Type B pancreatic cell (in vitro differentiated cells): ENCODE results near the gene ILDR1. TPM values are rescaled to one million over a fixed set of nuclear protein-coding genes. Genes with fewer than 3 reads are reported as not detected.

ENCODE experiments used
- DNase-seq: peaks from one replicate; pipeline ENCODE4 v3.0.0; 2021; ENCODE audit warnings: mixed read lengths; ENCODE audit not compliant: unreplicated experiment; ENCODE audit errors: extremely low spot score
- H3K27ac Mint-ChIP-seq: 2 replicates; pipeline ENCODE4 v1.8.0; 2021; ENCODE audit warnings: mild to moderate bottlenecking, mixed read lengths
- H3K27me3 Mint-ChIP-seq: 2 replicates; pipeline ENCODE4 v1.8.0; 2021; ENCODE audit warnings: mixed read lengths
- H3K36me3 Mint-ChIP-seq: 2 replicates; pipeline ENCODE4 v1.8.0; 2021; ENCODE audit warnings: mixed read lengths
- H3K4me1 Mint-ChIP-seq: one replicate; pipeline ENCODE4 v1.8.0; 2021; ENCODE audit warnings: mixed read lengths; ENCODE audit not compliant: unreplicated experiment
- H3K4me3 Mint-ChIP-seq: 2 replicates; pipeline ENCODE4 v1.8.0; 2021; ENCODE audit warnings: mild to moderate bottlenecking, mixed read lengths
- H3K9me3 Mint-ChIP-seq: 2 replicates; pipeline ENCODE4 v1.8.0; 2021; ENCODE audit warnings: mixed read lengths
- total RNA-seq: library from RNA; stranded (reverse); gene quantifications from 2 replicates; pipeline ENCODE4 v1.2.1, GENCODE V29; 2021; ENCODE audit warnings: low replicate concordance
- TF ChIP-seq, protein P1 (sequence below): fragments of 200-600 bp; sonication (generic); conservative IDR thresholded peaks from 2 replicates; pipeline ENCODE4 v1.5.0; 2021; ENCODE audit warnings: antibody characterized with exemption, mild to moderate bottlenecking

ILDR1 gene
- total RNA-seq, 1 donor from 2014 or later = 2.6 TPM

DNA sequence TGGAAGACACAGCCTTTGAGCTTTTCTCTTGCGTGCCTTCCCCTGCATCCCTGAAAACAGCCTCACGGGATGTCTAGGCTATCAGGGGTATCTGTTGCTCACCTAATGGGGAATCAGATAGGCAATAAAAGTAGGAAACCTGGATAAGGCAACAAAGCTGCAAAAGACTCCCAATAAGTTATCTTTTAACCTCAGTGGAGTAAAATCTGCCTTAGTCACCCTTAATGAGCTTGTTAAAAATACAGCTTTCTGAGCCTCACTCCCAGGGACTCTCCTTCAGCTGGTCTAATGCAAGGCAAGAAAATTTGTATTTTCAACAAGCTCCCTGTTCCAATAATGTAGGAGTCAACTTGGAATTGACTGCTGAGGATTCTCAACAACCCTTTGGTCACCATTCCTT is 25.6 kb downstream of the ILDR1 start:
- Mint-ChIP-seq H3K27me3 (peaks cover 4% of the 10 kb centered on the region), H3K9me3 (no peaks in the 10 kb centered on the region), H3K4me1 (peaks cover 6% of the 10 kb centered on the region), H3K36me3 (no peaks in the 10 kb centered on the region), H3K27ac (no peak overlapping the region), H3K4me3 (no peak overlapping the region)
- TF ChIP-seq, protein P1, sequence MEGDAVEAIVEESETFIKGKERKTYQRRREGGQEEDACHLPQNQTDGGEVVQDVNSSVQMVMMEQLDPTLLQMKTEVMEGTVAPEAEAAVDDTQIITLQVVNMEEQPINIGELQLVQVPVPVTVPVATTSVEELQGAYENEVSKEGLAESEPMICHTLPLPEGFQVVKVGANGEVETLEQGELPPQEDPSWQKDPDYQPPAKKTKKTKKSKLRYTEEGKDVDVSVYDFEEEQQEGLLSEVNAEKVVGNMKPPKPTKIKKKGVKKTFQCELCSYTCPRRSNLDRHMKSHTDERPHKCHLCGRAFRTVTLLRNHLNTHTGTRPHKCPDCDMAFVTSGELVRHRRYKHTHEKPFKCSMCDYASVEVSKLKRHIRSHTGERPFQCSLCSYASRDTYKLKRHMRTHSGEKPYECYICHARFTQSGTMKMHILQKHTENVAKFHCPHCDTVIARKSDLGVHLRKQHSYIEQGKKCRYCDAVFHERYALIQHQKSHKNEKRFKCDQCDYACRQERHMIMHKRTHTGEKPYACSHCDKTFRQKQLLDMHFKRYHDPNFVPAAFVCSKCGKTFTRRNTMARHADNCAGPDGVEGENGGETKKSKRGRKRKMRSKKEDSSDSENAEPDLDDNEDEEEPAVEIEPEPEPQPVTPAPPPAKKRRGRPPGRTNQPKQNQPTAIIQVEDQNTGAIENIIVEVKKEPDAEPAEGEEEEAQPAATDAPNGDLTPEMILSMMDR = no peak
- DNase-seq = no peak

DNA sequence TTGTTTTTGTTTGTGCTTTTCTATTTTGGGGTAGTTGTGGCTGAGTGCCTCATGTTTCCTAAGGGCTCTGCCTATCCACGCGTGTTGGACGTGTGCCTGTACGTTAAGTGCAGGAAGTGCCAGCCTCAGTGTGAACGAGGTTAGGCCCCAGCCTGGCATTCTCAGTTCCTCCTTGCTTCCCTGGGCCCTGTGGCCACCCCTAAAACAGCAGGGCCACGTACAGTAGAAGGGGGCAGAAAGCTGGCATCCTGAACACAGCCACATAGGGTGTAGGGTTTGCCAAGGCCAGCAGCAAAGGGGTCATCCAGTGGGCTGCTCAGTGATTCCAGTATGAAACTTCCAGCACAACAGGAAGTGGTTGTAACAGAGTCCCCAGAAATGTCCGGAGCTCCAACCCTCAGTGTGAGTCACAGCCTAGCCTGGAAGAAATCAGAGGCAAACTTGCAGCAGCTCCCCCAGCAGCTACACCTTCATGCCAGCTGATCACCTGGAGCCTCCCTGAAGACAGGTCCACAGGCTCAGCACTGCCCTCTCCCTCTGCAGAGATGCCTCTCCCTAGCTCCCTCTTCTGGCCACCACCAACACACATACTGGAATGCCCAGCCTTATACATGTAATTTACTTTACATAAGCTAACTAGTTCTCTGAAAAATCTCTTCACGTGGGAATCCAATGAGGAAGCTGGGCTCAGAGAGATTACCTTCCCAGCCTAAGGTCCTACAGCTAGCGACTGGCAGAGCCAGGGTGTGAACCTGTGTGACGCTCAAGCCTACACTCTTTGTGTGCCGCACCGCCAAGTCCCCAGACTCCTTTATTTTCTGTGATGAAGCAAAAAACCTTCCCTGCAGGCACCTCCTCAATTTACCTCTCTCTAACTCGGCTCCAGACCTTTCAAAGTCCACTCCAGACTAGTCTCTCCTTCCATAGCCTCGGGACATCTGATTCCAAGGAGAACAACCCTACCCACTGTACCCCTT is 26.6 kb downstream of the ILDR1 start:
- peaks cover 6% of the 10 kb centered on the region for H3K4me1 Mint-ChIP-seq
- no peaks in the 10 kb centered on the region for H3K36me3 Mint-ChIP-seq
- no peaks in the 10 kb centered on the region for H3K9me3 Mint-ChIP-seq
- no peak overlapping the region for H3K4me3 Mint-ChIP-seq
- H3K27me3 Mint-ChIP-seq = no peaks in the 10 kb centered on the region
- no peak for DNase-seq
- no peak overlapping the region for H3K27ac Mint-ChIP-seq
- TF ChIP-seq, protein P1 = peak; percentile 68

DNA sequence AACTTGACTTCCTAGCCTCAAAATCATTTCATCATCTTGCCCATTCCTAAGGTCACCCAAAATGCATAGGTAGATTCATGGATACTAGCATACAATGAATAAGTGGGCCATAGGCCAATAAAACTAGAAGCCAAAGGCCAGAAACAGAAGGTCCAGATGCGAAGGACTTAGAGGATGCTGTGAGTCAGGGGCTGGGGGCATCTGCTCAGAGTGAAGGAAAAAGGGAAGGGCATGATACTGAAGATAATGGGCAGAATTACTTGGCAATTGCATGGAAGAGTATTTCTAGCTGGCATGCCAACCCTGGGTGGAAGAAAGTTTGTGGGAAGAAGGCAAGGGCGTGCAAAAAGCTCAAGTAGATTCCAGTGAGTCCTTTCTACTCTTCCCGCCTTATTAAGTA is 27.5 kb downstream of the ILDR1 start:
- Mint-ChIP-seq H3K9me3 (no peaks in the 10 kb centered on the region), H3K36me3 (no peaks in the 10 kb centered on the region), H3K27me3 (no peaks in the 10 kb centered on the region), H3K4me3 (no peak overlapping the region), H3K4me1 (peaks cover 6% of the 10 kb centered on the region), H3K27ac (no peak overlapping the region)
- DNase-seq = no peak
- TF ChIP-seq, protein P1 = no peak

DNA sequence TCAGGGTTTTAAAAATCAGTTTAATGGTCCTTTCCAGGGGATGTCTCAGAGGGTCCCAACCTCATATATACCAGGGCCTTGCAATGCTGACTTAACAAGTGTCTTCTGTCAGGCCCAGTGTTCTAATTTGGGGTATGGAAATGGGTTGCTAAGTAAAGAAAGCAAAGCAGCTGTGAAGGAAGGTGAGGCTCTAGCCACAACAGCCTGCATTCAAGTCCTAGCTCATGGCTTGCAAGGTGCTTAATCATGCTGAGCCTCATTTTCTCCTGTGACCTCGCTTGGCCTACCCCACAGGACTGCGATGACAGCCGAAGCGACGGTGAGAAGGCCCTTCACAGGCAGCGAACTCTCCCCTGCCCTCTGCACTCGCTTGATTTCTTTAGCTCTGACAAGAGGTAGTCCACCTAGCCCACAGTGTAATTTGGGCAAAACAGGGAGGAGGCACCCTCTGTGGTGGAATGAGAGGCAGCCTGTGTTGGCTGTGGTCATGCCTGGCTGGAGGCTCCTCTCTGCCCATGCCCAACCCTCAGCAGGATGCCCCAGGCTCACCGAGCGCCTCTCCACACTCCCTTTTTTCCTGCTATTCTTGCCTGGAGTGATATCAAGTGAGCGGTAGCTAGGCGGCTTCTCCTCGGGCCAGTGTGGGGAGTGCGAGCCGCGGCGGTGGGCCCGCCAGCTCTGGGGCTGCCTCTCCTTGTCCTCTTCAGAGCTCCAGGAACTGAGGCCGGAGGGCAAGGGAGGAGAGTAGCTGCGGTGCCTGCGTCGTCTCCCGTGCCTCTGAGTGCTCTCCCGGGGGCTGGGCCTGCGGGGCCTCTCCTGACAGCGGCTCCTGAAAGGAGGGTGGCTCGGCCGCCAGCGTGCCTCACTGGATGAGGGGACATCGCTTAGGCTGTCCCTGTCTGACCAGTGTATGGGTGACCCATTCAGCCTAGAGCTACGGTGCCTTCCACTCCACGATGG is 29.2 kb downstream of the ILDR1 start:
- H3K27me3 Mint-ChIP-seq = no peaks in the 10 kb centered on the region
- H3K36me3 Mint-ChIP-seq = no peaks in the 10 kb centered on the region
- TF ChIP-seq, protein P1 = no peak
- H3K4me1 Mint-ChIP-seq = peaks cover 6% of the 10 kb centered on the region
- no peaks in the 10 kb centered on the region for H3K9me3 Mint-ChIP-seq
- H3K4me3 Mint-ChIP-seq = no peak overlapping the region
- no peak overlapping the region for H3K27ac Mint-ChIP-seq
- no peak for DNase-seq

DNA sequence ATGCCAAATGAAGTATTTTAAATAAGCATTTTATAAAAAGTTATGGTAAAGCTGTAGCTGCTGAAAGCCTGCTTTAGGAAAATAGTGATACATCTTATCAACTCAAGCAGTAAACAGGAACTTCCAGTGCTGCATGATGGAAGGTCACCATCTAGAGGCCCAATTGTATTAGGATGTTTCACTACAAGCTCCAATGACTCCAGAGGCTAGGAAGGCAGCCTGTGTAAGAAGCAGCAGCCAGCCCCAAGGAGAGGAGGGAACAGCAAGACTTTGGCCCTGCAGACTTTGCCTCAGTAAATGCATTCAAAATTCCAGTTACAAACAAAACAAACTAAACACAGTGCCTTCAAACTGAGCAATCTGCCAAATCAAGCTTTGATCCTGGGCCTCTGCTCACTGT is 32.1 kb downstream of the ILDR1 start:
- H3K9me3 Mint-ChIP-seq = no peaks in the 10 kb centered on the region
- no peak overlapping the region for H3K4me3 Mint-ChIP-seq
- H3K27me3 Mint-ChIP-seq = no peaks in the 10 kb centered on the region
- DNase-seq = no peak
- H3K36me3 Mint-ChIP-seq = no peaks in the 10 kb centered on the region
- TF ChIP-seq, protein P1 = no peak
- H3K4me1 Mint-ChIP-seq = no peaks in the 10 kb centered on the region
- H3K27ac Mint-ChIP-seq = no peak overlapping the region
